ENCODE data around the gene GALNTL6.

GALNTL6 gene

GRCh38 chr4:171875291-171875690, 62.1 kb downstream of the GALNTL6 start:
- Histone ChIP-seq H2BK12ac (ENCODE audit: low read length in 2 of 2) (no peak overlapping the region), H3K27ac (ENCODE audit: low read length, poor library complexity, severe bottlenecking) (no peak overlapping the region), H3K4me1 (ENCODE audit: control insufficient read depth, insufficient read depth, low read depth, low read length) (no peaks in the 10 kb centered on the region), H3K27me3 (ENCODE audit: control insufficient read depth in 1 of 2, insufficient read depth in 1 of 2, low read length in 2 of 2) (no peaks in the 10 kb centered on the region), H2BK15ac (ENCODE audit: low read depth, poor library complexity, severe bottlenecking) (no peak overlapping the region), H4K8ac (ENCODE audit: low read length) (no peak overlapping the region), H3K23ac (ENCODE audit: low read length in 2 of 2) (no peak overlapping the region), H3K9me3 (ENCODE audit: control insufficient read depth, low read length) (no peaks in the 10 kb centered on the region), H3K36me3 (ENCODE audit: control insufficient read depth in 1 of 2, insufficient read depth in 2 of 2, low read depth in 1 of 2, low read length in 2 of 2) (no peaks in the 10 kb centered on the region), H3K4ac (ENCODE audit: low read depth in 1 of 2, low read length in 2 of 2) (no peak overlapping the region), H4K91ac (ENCODE audit: low read length) (peak overlapping the region; percentile 61), H3K4me2 (ENCODE audit: low read length, poor library complexity, severe bottlenecking) (no peak overlapping the region), H3K79me1 (replicated peaks; ENCODE audit: low read length, poor library complexity, severe bottlenecking) (no peaks in the 10 kb centered on the region), H3K18ac (ENCODE audit: low read depth in 1 of 2, low read length in 2 of 2) (peak overlapping the region in 1 of 2 experiments; percentile 12), H2AK5ac (ENCODE audit: low read length, severe bottlenecking) (no peak overlapping the region), H3K4me3 (ENCODE audit: insufficient read depth in 1 of 2, low read depth in 1 of 2, low read length in 2 of 2) (no peak overlapping the region), H2BK5ac (ENCODE audit: low read depth, low read length, poor library complexity, severe bottlenecking) (no peak overlapping the region), H3K9ac (ENCODE audit: low read length) (no peak overlapping the region), H3K14ac (ENCODE audit: low read length in 2 of 2) (no peak overlapping the region), H2BK120ac (ENCODE audit: low read depth, low read length) (no peak overlapping the region), H2AFZ (ENCODE audit: low read depth, low read length) (no peak overlapping the region)
- 89% methylated on average over 1 of the region's 3 CpGs for WGBS
- no peak for DNase-seq

GRCh38 chr4:171876636-171877035, 63.4 kb downstream of the GALNTL6 start:
- H3K36me3 ChIP-seq (ENCODE audit: control insufficient read depth in 1 of 2, insufficient read depth in 2 of 2, low read depth in 1 of 2, low read length in 2 of 2) = no peaks in the 10 kb centered on the region

GRCh38 chr4:171880136-171880535, 66.9 kb downstream of the GALNTL6 start:
- H2BK12ac ChIP-seq (ENCODE audit: low read length in 2 of 2) = no peak overlapping the region
- DNase-seq = peak; percentile 90
- no peak overlapping the region for H3K14ac ChIP-seq (ENCODE audit: low read length in 2 of 2)
- no peaks in the 10 kb centered on the region for H3K9me3 ChIP-seq (ENCODE audit: control insufficient read depth, low read length)
- no peak overlapping the region for H3K4me2 ChIP-seq (ENCODE audit: low read length, poor library complexity, severe bottlenecking)
- no peak overlapping the region for H4K8ac ChIP-seq (ENCODE audit: low read length)
- no CpG with 5 or more reads among the region's 3 CpGs for WGBS
- peak overlapping the region; percentile 82 for H3K27ac ChIP-seq (ENCODE audit: low read length, poor library complexity, severe bottlenecking)
- no peaks in the 10 kb centered on the region for H3K4me1 ChIP-seq (ENCODE audit: control insufficient read depth, insufficient read depth, low read depth, low read length)
- H4K91ac ChIP-seq (ENCODE audit: low read length) = no peak overlapping the region
- H3K36me3 ChIP-seq (ENCODE audit: control insufficient read depth in 1 of 2, insufficient read depth in 2 of 2, low read depth in 1 of 2, low read length in 2 of 2) = no peaks in the 10 kb centered on the region
- no peak overlapping the region for H3K23ac ChIP-seq (ENCODE audit: low read length in 2 of 2)
- no peak overlapping the region for H3K4ac ChIP-seq (ENCODE audit: low read depth in 1 of 2, low read length in 2 of 2)
- no peak overlapping the region for H3K18ac ChIP-seq (ENCODE audit: low read depth in 1 of 2, low read length in 2 of 2)
- H2BK15ac ChIP-seq (ENCODE audit: low read depth, poor library complexity, severe bottlenecking) = no peak overlapping the region
- no peak overlapping the region for H3K9ac ChIP-seq (ENCODE audit: low read length)
- H2AK5ac ChIP-seq (ENCODE audit: low read length, severe bottlenecking) = no peak overlapping the region
- H2AFZ ChIP-seq (ENCODE audit: low read depth, low read length) = no peak overlapping the region
- no peak overlapping the region for H2BK5ac ChIP-seq (ENCODE audit: low read depth, low read length, poor library complexity, severe bottlenecking)
- H2BK120ac ChIP-seq (ENCODE audit: low read depth, low read length) = no peak overlapping the region
- no peaks in the 10 kb centered on the region for H3K79me1 ChIP-seq (replicated peaks; ENCODE audit: low read length, poor library complexity, severe bottlenecking)
- H3K4me3 ChIP-seq (ENCODE audit: insufficient read depth in 1 of 2, low read depth in 1 of 2, low read length in 2 of 2) = no peak overlapping the region
- H3K27me3 ChIP-seq (ENCODE audit: control insufficient read depth in 1 of 2, insufficient read depth in 1 of 2, low read length in 2 of 2) = no peaks in the 10 kb centered on the region

More at GRCh38 chr4:171876636-171877035, 63.4 kb downstream of the GALNTL6 start:
- H2BK12ac ChIP-seq (ENCODE audit: low read length in 2 of 2) = no peak overlapping the region
- H4K8ac ChIP-seq (ENCODE audit: low read length) = no peak overlapping the region
- H4K91ac ChIP-seq (ENCODE audit: low read length) = no peak overlapping the region
- no peak overlapping the region for H2AFZ ChIP-seq (ENCODE audit: low read depth, low read length)
- H3K9ac ChIP-seq (ENCODE audit: low read length) = no peak overlapping the region
- no peak overlapping the region for H3K4me2 ChIP-seq (ENCODE audit: low read length, poor library complexity, severe bottlenecking)
- H3K14ac ChIP-seq (ENCODE audit: low read length in 2 of 2) = no peak overlapping the region
- H2BK15ac ChIP-seq (ENCODE audit: low read depth, poor library complexity, severe bottlenecking) = no peak overlapping the region
- no peak overlapping the region for H3K27ac ChIP-seq (ENCODE audit: low read length, poor library complexity, severe bottlenecking)
- H3K9me3 ChIP-seq (ENCODE audit: control insufficient read depth, low read length) = no peaks in the 10 kb centered on the region
- WGBS = no CpG with 5 or more reads among the region's 4 CpGs
- H3K23ac ChIP-seq (ENCODE audit: low read length in 2 of 2) = no peak overlapping the region
- no peak overlapping the region for H3K4me3 ChIP-seq (ENCODE audit: insufficient read depth in 1 of 2, low read depth in 1 of 2, low read length in 2 of 2)
- no peak overlapping the region for H2BK5ac ChIP-seq (ENCODE audit: low read depth, low read length, poor library complexity, severe bottlenecking)
- H3K4me1 ChIP-seq (ENCODE audit: control insufficient read depth, insufficient read depth, low read depth, low read length) = no peaks in the 10 kb centered on the region
- no peak for DNase-seq
- no peak overlapping the region for H2AK5ac ChIP-seq (ENCODE audit: low read length, severe bottlenecking)
- no peak overlapping the region for H3K18ac ChIP-seq (ENCODE audit: low read depth in 1 of 2, low read length in 2 of 2)
- H3K79me1 ChIP-seq (replicated peaks; ENCODE audit: low read length, poor library complexity, severe bottlenecking) = no peaks in the 10 kb centered on the region
- no peaks in the 10 kb centered on the region for H3K27me3 ChIP-seq (ENCODE audit: control insufficient read depth in 1 of 2, insufficient read depth in 1 of 2, low read length in 2 of 2)
- H3K4ac ChIP-seq (ENCODE audit: low read depth in 1 of 2, low read length in 2 of 2) = no peak overlapping the region
- no peak overlapping the region for H2BK120ac ChIP-seq (ENCODE audit: low read depth, low read length)

- H3K23ac ChIP-seq (ENCODE audit: low read length in 2 of 2) = no peak overlapping the region
- H3K4me2 ChIP-seq (ENCODE audit: low read length, poor library complexity, severe bottlenecking) = no peak overlapping the region
- H3K27me3 ChIP-seq (ENCODE audit: control insufficient read depth in 1 of 2, insufficient read depth in 1 of 2, low read length in 2 of 2) = no peaks in the 10 kb centered on the region
- H4K91ac ChIP-seq (ENCODE audit: low read length) = no peak overlapping the region
- H3K36me3 ChIP-seq (ENCODE audit: control insufficient read depth in 1 of 2, insufficient read depth in 2 of 2, low read depth in 1 of 2, low read length in 2 of 2) = no peaks in the 10 kb centered on the region
- no peak overlapping the region for H2BK15ac ChIP-seq (ENCODE audit: low read depth, poor library complexity, severe bottlenecking)
- no peak overlapping the region for H3K4me3 ChIP-seq (ENCODE audit: insufficient read depth in 1 of 2, low read depth in 1 of 2, low read length in 2 of 2)
- no peak overlapping the region for H3K27ac ChIP-seq (ENCODE audit: low read length, poor library complexity, severe bottlenecking)
- no peak overlapping the region for H2BK12ac ChIP-seq (ENCODE audit: low read length in 2 of 2)
- no peak overlapping the region for H2BK120ac ChIP-seq (ENCODE audit: low read depth, low read length)
- H3K79me1 ChIP-seq (replicated peaks; ENCODE audit: low read length, poor library complexity, severe bottlenecking) = no peaks in the 10 kb centered on the region
- H3K4me1 ChIP-seq (ENCODE audit: control insufficient read depth, insufficient read depth, low read depth, low read length) = no peaks in the 10 kb centered on the region
- H2BK5ac ChIP-seq (ENCODE audit: low read depth, low read length, poor library complexity, severe bottlenecking) = no peak overlapping the region
- no peak overlapping the region for H2AFZ ChIP-seq (ENCODE audit: low read depth, low read length)
- H3K9me3 ChIP-seq (ENCODE audit: control insufficient read depth, low read length) = peaks cover under 1% of the 10 kb centered on the region
- DNase-seq = no peak
- no peak overlapping the region for H3K14ac ChIP-seq (ENCODE audit: low read length in 2 of 2)
- H3K4ac ChIP-seq (ENCODE audit: low read depth in 1 of 2, low read length in 2 of 2) = no peak overlapping the region
- H3K18ac ChIP-seq (ENCODE audit: low read depth in 1 of 2, low read length in 2 of 2) = no peak overlapping the region
- H3K9ac ChIP-seq (ENCODE audit: low read length) = no peak overlapping the region
- WGBS = 100% methylated on average over 2 of the region's 3 CpGs
- H2AK5ac ChIP-seq (ENCODE audit: low read length, severe bottlenecking) = no peak overlapping the region
- no peak overlapping the region for H4K8ac ChIP-seq (ENCODE audit: low read length)
Measured at GRCh38 chr4:171889681-171890080, 76.5 kb downstream of the GALNTL6 start.
